ENCODE data around the gene GRB10. TPM values are rescaled to one million over a fixed set of nuclear protein-coding genes. Genes with fewer than 3 reads are reported as not detected.

Gene GRB10
- total RNA-seq, 1 donor from 2014 or later, result not detected

DNA sequence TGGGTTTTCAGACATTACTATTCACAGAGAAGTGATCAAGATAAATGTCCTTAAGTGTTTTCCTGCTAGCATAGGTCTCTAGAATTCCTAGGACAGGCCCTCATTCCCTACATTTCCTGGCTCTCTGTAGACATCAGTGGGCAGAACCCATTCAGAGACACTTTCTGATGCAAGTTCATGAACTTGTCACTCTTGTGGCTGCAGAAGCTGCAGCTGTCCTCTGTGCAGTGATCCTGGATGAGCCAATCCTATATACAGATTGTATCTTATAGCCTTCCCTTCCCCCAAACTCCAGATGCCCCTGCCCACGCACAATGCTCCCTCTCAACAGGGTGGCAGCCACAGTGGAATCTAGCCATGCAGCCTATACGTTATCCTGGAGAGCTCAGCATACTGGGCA is 12.6 kb upstream of the GRB10 start:
- Mint-ChIP-seq H3K4me1 (peaks cover 12% of the 10 kb centered on the region), H3K36me3 (ENCODE audit: low read depth) (no peaks in the 10 kb centered on the region), H3K9me3 (peaks cover 3% of the 10 kb centered on the region), H3K27ac (no peak overlapping the region), H3K27me3 (peaks cover 44% of the 10 kb centered on the region), H3K4me3 (no peak overlapping the region)
- TF ChIP-seq, protein P1, sequence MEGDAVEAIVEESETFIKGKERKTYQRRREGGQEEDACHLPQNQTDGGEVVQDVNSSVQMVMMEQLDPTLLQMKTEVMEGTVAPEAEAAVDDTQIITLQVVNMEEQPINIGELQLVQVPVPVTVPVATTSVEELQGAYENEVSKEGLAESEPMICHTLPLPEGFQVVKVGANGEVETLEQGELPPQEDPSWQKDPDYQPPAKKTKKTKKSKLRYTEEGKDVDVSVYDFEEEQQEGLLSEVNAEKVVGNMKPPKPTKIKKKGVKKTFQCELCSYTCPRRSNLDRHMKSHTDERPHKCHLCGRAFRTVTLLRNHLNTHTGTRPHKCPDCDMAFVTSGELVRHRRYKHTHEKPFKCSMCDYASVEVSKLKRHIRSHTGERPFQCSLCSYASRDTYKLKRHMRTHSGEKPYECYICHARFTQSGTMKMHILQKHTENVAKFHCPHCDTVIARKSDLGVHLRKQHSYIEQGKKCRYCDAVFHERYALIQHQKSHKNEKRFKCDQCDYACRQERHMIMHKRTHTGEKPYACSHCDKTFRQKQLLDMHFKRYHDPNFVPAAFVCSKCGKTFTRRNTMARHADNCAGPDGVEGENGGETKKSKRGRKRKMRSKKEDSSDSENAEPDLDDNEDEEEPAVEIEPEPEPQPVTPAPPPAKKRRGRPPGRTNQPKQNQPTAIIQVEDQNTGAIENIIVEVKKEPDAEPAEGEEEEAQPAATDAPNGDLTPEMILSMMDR (IDR thresholded peaks at IDR 0.05), result no peak
- DNase-seq (no peak), ATAC-seq (ENCODE audit: low read depth) (no peak)
- POLR2A ChIA-PET, result no interaction called here
- CTCF ChIA-PET, result no interaction called here
- intact Hi-C loops (cut with micrococcal nuclease), result no loop called here

- ChIA-PET POLR2A (no interaction called here), CTCF (no interaction called here)
- Mint-ChIP-seq H3K9me3 (peaks cover 3% of the 10 kb centered on the region), H3K4me1 (peaks cover 12% of the 10 kb centered on the region), H3K27me3 (peaks cover 51% of the 10 kb centered on the region), H3K36me3 (ENCODE audit: low read depth) (no peaks in the 10 kb centered on the region), H3K27ac (no peak overlapping the region), H3K4me3 (peak overlapping the region; percentile 41)
- intact Hi-C loops (cut with micrococcal nuclease), result no loop called here
- TF ChIP-seq, protein P1 (IDR thresholded peaks at IDR 0.05), result no peak
- no peak for ATAC-seq (ENCODE audit: low read depth)
- no peak for DNase-seq
Measured at GRCh38 chr7:50793947-50794570, 11.4 kb upstream of the GRB10 start.

- Mint-ChIP-seq H3K4me3 (peak overlapping the region; percentile 32), H3K9me3 (peaks cover 4% of the 10 kb centered on the region), H3K4me1 (peaks cover 12% of the 10 kb centered on the region), H3K36me3 (ENCODE audit: low read depth) (no peaks in the 10 kb centered on the region), H3K27me3 (peaks cover 53% of the 10 kb centered on the region), H3K27ac (no peak overlapping the region)
- POLR2A ChIA-PET, result no interaction called here
- DNase-seq (no peak), ATAC-seq (ENCODE audit: low read depth) (no peak)
- TF ChIP-seq, protein P1 (IDR thresholded peaks at IDR 0.05), result no peak
- intact Hi-C loops (cut with micrococcal nuclease), result no loop called here
- CTCF ChIA-PET, result no interaction called here
Measured at GRCh38 chr7:50793120-50793946, 10.6 kb upstream of the GRB10 start.

- ChIA-PET POLR2A (no interaction called here), CTCF (no interaction called here)
- Mint-ChIP-seq H3K4me1 (peaks cover 12% of the 10 kb centered on the region), H3K27me3 (peaks cover 55% of the 10 kb centered on the region), H3K36me3 (ENCODE audit: low read depth) (no peaks in the 10 kb centered on the region), H3K27ac (no peak overlapping the region), H3K4me3 (peak overlapping the region; percentile 62), H3K9me3 (peaks cover 7% of the 10 kb centered on the region)
- TF ChIP-seq, protein P1 (IDR thresholded peaks at IDR 0.05), result no peak
- DNase-seq (no peak), ATAC-seq (ENCODE audit: low read depth) (no peak)
- intact Hi-C loops (cut with micrococcal nuclease), result no loop called here
Measured at GRCh38 chr7:50792342-50793119, 9.8 kb upstream of the GRB10 start.

DNA sequence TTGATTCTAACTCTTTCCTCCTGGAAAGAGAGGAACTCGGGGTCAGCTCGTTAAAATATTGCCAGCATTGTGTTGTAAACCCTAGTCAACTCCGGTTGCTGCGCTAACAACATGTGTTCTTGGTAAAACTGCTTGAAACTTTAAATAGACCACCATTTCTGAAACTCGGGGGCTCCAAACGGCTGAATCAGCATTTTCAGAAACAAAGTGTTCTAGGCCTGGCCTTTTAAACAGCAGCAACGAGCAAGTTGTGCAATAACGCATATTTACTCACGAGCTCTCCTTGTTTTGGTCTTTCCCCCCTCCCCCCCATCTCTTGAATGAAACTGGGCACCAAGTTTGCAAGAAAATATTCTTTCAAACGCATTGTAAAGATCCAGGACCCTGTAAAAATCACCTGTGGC is 9.2 kb upstream of the GRB10 start:
- intact Hi-C loops (cut with micrococcal nuclease), result no loop called here
- ChIA-PET POLR2A (interaction anchor here (0.5 kb wide), 1 partner anchor 587 kb away, joined by 3 read pairs; no protein-coding TSS in a partner anchor), CTCF (no interaction called here)
- no peak for DNase-seq
- Mint-ChIP-seq H3K4me3 (peak overlapping the region; percentile 62), H3K9me3 (peaks cover 8% of the 10 kb centered on the region), H3K27ac (no peak overlapping the region), H3K36me3 (ENCODE audit: low read depth) (no peaks in the 10 kb centered on the region), H3K4me1 (peaks cover 12% of the 10 kb centered on the region), H3K27me3 (peaks cover 55% of the 10 kb centered on the region)
- ATAC-seq (ENCODE audit: low read depth), result no peak
- TF ChIP-seq, protein P1 (IDR thresholded peaks at IDR 0.05), result no peak

All from activated B cell treated with CpG ODN at 0.5 μM for 24 hours (primary cell).